H54 (cell line): ENCODE measurements around the gene GRK1.

Source experiments
- DNase-seq: peaks from one replicate; pipeline ENCODE4 v3.0.0; 2011; ENCODE audit warnings: low spot score, mixed read lengths; ENCODE audit not compliant: insufficient read length
- FAIRE-seq: peaks from 3 replicates; lab custom pipeline; 2011; peaks lifted over from hg19 to GRCh38; lab: Jason Lieb, UNC
- POLR2A ChIP-seq: IDR thresholded peaks from 2 replicates; pipeline ENCODE4 v1.6.1; 2011; ENCODE audit warnings: low read depth, mild to moderate bottlenecking, low read length

The GRK1 gene

DNA sequence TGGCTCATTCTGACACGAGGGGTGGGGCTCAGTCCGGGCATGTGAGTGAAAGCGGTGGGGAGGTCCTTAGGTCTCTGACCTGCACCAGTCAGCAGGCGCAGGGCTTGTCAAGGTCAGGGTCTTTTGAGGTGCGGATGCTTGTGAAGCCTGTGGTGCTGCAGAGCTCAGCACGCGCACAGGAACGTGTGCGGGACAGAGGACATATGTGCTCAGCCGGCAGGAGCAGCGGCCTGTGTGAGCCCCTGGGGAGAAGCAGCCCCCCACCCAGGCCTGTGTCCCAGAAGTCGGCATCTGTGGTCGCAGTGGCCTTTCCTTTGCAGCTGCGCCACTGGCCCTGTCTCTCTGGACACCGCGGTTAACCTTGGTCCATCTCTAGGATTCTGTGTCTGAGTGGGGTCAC, 39.9 kb upstream of the GRK1 start:
- FAIRE-seq, result no peak
- TF ChIP-seq POLR2A, result no peak
- no peak for DNase-seq

DNA sequence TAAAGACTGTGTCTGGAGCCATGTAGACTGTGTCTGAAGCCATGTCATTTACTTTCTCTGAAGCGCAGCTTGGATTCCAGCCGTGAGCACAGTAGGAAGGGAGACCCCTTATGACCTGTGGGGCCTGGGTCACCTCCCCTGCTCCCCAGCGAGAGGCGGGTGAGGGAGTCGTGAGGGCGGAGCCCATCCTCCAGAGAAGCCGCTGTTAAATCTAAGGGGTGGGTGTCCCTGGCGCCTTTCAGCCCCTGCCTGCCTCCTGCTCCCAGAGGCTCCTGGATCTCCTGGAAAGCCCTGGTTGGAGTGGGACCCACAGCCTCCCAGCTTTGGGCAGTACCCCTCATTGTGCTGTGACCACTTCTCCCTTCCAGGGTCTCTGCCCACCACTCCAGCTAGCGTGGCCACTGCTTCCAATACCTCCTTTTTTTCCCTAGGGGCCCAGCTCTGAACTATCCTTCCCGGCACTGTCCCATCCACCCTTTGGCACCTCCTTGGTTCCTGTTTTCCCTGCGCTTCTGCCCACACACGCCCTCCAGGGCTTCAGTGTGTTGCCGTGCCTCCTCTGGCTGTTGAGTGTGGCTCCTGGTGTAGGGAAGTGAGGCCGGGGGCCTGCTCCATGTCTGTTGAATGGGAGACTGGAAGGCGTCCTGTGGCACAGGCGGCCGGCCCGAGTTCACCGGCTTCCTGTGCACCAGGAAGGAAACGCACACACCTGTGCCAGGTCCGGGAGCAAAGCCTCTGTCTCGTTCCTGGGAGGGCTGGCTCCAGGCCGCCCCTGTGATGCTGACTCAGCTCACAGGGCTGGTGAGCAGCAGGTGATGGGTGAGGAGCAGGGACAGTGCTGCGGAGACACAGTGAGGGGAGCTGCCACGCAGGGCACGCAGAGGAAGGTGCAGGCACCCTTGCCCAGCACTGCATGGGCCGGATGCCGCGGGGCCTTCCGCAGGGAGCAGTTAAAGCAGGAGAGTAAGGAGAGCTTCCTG, 38.4 kb upstream of the GRK1 start:
- FAIRE-seq (no peak), DNase-seq (no peak)
- TF ChIP-seq POLR2A, result no peak

DNA sequence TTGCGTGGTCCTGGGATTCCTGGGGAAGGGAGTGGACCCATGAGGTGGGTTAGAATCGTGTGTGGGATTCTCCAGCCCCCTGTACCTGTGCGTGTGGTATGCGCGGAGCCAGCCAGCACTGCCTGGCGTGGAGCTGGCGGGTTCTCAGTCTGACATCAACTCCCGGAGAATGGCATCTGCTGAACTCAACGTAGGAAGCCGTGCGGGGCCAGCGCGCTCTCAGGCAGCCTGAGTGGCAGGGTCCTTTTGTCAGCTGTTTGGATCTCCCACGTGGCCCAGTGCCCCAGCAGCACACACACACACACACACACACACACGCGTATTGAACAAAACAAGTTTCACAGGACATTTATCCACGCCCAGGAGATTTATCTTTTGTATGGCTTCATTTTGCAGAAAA, 37.2 kb upstream of the GRK1 start:
- no peak for TF ChIP-seq POLR2A
- DNase-seq (no peak), FAIRE-seq (no peak)

DNA sequence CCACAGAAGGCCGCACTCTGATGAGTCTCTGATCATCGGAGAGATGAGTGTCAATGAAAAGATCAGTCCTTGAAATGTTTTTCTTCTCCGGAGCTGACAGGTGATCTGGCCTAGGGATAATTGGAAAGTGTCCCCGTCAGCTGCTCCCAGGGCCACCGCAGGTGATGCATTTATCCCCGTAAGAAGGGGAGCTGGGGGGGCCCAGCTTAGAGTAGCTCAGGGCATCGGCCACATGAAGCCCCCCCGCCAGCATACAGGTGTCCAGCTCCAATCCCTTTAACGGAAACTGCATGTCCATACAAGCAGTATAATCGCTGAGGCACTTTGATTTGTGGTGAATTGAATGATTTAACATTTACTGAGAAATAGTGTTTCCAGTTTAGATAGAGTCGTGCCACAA, 36.7 kb upstream of the GRK1 start:
- DNase-seq (no peak), FAIRE-seq (no peak)
- no peak for TF ChIP-seq POLR2A

DNA sequence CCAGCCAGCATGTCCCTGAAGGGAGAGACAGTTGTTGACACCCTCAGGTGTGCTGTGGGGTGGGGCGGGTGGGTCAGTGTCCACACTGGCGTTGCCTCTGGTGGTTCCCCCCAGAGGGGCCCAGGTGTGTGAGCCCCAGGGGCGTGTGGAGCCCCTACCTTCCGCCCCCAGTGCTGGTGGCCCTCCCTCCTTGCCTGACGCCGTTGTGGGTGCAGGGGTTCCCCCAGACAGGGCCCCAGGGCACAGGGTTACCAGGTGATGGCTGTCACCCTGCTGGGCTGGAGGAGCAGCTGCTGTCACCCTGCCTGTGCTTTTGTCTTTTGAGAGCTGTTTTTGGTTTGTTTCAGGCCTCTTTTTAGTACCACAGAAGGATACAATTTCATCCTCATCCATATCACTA, 36.2 kb upstream of the GRK1 start:
- DNase-seq, result no peak
- no peak for TF ChIP-seq POLR2A
- no peak for FAIRE-seq

DNA sequence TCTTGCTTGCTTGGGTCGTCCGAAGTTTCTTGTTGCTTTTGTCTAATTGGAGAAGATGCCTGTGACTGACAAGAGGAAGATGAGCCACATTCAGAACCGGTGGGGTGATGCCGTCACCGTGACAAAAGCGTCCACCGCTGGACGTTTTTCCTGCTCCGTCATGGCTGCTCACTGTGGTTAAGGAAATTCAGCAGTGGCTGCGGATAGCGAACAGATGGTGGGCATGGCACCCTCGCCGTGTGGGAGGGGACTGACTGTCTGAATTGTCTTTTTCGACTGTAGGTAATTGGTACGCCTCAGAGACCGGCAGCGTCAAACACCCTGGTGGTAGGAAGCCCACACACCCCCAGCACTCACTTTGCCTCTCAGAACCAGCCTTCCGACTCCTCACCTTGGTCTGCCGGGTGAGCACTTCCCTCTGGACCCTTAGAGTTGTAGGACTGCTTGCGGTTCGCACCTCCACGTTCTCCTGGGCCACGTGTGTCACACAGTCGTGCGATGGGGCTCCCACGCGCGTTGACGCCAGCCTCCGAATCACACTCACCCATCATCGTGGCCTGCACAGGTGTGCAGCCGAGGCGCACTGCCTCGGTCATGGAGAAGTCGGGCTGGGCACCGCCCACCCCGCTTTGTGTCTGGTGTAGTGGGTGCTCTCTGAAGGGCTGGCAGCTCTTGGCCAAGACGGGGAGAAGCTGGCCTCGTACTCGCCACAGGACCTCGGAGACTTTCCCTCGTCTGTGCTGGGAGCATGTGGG, 35.5 kb upstream of the GRK1 start:
- DNase-seq (no peak), FAIRE-seq (no peak)
- TF ChIP-seq POLR2A, result no peak

DNA sequence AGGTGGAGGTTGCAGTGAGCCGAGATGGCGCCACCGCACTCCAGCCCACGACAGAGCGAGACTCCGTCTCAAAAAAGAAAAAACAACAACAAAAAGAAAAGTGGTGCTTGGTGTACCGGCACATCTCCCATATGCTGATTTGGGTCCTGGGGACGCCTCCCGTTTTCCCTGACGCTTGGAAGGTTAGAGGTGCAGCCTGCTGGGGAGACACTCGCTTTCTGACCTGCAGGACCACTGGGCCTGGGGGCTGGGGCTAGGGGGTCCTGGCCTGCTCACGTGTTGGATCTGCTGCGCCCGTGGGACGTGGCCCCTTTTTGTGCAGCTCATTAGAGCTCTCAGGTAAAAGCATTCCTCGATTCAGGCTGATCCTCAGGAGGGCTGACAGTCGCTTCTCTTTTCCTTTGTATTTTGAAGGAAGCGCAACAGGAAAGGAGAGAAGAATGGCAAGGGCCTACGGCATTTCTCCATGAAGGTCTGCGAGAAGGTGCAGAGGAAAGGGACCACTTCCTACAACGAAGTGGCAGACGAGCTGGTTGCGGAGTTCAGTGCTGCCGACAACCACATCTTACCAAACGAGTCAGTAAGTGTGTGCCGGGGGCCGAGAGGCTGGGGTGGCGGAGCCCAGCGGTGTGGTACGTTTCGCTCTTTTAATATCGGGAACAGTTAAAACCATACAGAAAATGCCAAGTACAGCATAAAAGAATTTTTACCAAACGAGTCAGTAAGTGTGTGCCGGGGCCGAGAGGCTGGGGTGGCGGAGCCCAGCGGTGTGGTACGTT, 34.1 kb upstream of the GRK1 start:
- no peak for TF ChIP-seq POLR2A
- DNase-seq, result no peak
- no peak for FAIRE-seq

DNA sequence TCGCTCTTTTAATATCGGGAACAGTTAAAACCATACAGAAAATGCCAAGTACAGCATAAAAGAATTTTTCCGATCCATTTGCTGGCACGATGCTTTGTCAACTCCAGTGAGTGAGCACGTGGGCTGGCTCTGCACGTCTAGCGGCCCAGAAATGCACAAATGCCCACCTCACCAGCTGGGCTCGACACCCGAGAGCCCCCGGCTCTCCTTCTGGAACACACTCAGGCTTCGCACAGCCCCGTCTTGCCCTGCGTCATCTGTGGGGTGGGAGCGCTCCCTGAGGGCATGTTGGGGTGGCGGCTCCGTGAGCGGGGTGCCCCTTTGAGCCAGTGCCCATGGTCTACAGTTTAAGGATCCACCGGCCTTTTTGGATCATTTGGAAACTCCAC, 33.5 kb upstream of the GRK1 start:
- DNase-seq, result no peak
- FAIRE-seq, result no peak
- TF ChIP-seq POLR2A, result no peak

DNA sequence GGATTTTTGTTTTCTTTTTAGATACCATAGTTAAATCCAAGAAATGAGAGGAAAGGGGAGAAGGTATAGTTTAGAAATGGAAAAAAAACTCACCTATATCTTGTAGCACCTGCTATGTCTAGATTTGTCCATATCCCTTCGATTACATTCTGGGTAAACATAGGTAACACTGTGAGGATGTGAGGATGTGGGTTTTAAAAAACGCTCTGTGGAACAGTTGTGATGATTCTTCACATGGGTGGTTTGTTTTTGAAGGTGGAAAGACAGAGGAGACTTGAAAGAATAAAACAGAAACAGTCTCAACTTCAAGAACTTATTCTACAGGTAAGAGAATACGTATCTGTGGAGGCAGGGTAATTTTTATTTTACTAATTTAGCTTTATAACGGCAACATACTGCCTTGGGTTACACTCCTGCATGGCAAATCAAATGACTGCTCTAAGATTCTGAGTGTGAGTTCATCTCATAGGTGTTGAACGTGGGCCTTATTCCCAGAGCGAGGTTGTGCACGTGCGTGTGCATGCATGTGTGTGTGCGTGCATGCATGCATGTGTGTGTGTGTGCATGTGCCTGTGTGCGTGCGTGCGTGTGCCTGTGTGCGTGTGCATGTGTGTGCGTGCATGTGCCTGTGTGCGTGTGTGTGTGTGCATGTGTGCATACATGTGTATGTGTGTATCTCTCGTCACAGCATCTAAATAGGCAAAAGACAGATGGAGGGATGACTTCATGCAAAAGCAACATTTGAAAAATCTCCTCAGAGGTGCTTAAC, 32.6 kb upstream of the GRK1 start:
- no peak for DNase-seq
- no peak for FAIRE-seq
- no peak for TF ChIP-seq POLR2A

DNA sequence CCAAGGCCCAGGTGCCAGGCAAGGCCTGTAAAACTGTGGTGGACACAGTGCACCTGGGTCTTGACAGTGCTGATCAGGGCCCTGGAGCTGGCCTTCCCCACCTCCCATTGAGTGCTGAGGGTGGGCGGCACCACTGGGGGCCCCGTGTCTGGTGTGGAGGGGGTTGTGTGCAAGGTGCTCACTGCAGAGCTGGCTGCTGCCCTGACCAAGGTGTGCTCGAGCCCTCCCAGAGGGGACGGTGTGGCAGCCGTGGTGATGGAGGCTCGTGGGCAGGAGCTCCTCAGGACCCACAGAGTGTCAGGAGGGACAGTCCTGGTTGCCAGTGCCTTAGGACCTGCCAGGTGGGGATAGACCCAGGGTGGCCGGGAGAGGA, 32.0 kb upstream of the GRK1 start:
- TF ChIP-seq POLR2A, result no peak
- FAIRE-seq (no peak), DNase-seq (no peak)

DNA sequence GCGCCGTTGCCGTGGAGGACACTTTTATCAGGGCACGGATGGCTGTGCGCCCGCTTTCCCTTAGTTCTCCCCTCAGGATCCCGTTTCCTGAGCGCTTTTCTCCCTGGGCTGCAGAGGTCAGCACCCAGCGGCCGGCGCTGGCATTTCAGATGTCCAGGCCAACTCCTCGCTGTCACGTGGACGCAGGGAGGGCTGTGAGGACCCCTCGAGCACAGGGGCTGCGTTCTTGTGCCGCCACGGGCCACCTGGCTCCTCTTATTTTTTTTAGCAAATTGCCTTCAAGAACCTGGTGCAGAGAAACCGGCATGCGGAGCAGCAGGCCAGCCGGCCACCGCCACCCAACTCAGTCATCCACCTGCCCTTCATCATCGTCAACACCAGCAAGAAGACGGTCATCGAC, 31.3 kb upstream of the GRK1 start:
- DNase-seq, result no peak
- no peak for TF ChIP-seq POLR2A
- FAIRE-seq, result no peak

DNA sequence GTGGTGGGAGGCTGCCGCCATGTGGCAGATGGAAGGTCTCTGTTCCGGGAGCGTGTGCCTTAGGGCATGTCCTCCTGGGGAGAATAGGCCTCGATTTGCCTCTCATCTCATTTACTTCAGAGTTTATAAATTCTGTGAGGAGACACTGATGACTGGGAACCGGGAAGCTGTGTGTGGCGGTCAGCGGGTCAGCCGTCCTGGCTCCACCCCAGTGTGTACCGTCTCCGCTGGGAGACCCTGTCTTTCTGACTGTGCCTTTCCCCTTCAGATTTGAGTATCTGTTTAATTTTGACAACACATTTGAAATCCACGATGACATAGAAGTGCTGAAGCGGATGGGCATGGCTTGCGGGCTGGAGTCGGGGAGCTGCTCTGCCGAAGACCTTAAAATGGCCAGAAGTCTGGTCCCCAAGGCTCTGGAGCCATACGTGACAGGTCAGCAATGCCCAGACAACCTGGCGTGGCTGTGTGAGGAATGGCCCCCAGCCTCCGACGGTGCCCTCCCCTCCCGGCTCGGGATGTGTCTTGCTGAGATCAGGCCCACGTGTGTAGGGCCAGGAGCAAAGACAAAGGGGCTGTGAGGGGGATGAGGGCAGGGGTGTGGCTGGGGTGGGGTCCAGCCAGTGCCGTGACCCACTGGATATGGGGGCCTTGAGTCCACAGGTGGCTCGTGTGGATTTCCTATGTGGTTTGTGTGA, 30.6 kb upstream of the GRK1 start:
- DNase-seq (no peak), FAIRE-seq (no peak)
- no peak for TF ChIP-seq POLR2A
